Tibial nerve (tissue), 4 donors: ENCODE results near the gene LYPD4. TPM values are rescaled to one million over a fixed set of nuclear protein-coding genes. Genes with fewer than 3 reads are reported as not detected.

Source experiments
- DNase-seq, 2 donors: peaks; one replicate each; pipeline ENCODE4 v3.0.0-alpha.2; 2019; ENCODE audit warnings: low spot score in 2 of 2
- H3K27ac ChIP-seq, 4 donors: fragments of 200-600 bp; sonication (generic) in 3 of 4; one replicate each; pipeline ENCODE4 v1.5.1; 2017 to 2019; ENCODE audit warnings: mild to moderate bottlenecking in 1 of 4
- H3K27me3 ChIP-seq, 2 donors: fragments of 200-600 bp; sonication (generic) in 1 of 2; one replicate each; pipeline versions ENCODE4 v1.5.1 to v1.6.0; 2017 to 2019
- H3K36me3 ChIP-seq, 3 donors: fragments of 200-600 bp; sonication (generic); one replicate each; pipeline ENCODE4 v1.5.1; 2018 to 2019
- H3K4me1 ChIP-seq, 4 donors: fragments of 200-600 bp; sonication (generic) in 3 of 4; one replicate each; pipeline ENCODE4 v1.5.1; 2017 to 2019
- H3K4me3 ChIP-seq, 4 donors: fragments of 200-600 bp; sonication (generic) in 3 of 4; one replicate each; pipeline ENCODE4 v1.5.1; 2017 to 2019; ENCODE audit warnings: mild to moderate bottlenecking in 1 of 4, moderate library complexity in 1 of 4
- H3K9me3 ChIP-seq, 4 donors: fragments of 200-600 bp; sonication (generic) in 3 of 4; one replicate each; pipeline ENCODE4 v1.5.1; 2017 to 2019
- CTCF ChIP-seq, 5 experiments: fragments of 200-600 bp in 3 of 5; fragments of 450-650 bp in 2 of 5; sonication (generic) in 3 of 5; IDR thresholded peaks; one replicate each; pipeline ENCODE4 v1.5.1; 2016 to 2019; ENCODE audit warnings: antibody characterized with exemption in 5 of 5, mild to moderate bottlenecking in 3 of 5, moderate library complexity in 2 of 5
- EP300 ChIP-seq, 2 donors: sonication (generic); formaldehyde crosslinking; IDR thresholded peaks; one replicate each; pipeline ENCODE4 v1.6.1; 2017; ENCODE audit warnings: antibody characterized with exemption in 2 of 2, mild to moderate bottlenecking in 1 of 2
- POLR2A ChIP-seq, 2 donors: fragments of 450-650 bp; IDR thresholded peaks; one replicate each; pipeline ENCODE4 v1.6.1; 2017; ENCODE audit warnings: antibody characterized with exemption in 2 of 2, mild to moderate bottlenecking in 2 of 2, moderate library complexity in 2 of 2
- WGBS, 2 donors: methylation state at CpG; one replicate each; pipeline ENCODE4 v1.1.5; 2018; 5-methylcytosine and 5-hydroxymethylcytosine counted together
- total RNA-seq, 4 donors: library from RNA; depleted of rRNA; stranded (reverse); fragments of >200 nt; gene quantifications; one replicate each; pipeline ENCODE4 v1.1.0, GENCODE V29; 2016

Gene LYPD4
- total RNA-seq, 4 donors from 2014 or later = not detected

DNA sequence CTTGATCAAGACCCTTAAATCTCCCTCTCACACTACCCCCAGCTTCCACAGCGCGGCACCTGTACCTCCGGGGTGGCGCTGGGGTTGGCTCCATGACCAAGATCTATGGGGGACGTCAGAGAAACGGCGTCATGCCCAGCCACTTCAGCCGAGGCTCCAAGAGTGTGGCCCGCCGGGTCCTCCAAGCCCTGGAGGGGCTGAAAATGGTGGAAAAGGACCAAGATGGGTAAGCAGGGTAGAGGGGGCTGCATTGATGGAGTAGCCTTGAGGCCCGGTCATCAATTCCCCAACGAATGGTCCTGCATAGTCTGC lies 24.5 kb upstream of the LYPD4 start:
- 82 to 86% methylated on average over 12 of the region's 12 CpGs for WGBS, 2 donors
- TF ChIP-seq EP300 (IDR thresholded peaks at IDR 0.05) = no peak
- TF ChIP-seq POLR2A (IDR thresholded peaks at IDR 0.05) = no peak
- TF ChIP-seq CTCF (IDR thresholded peaks at IDR 0.05) = no peak
- H3K4me1 ChIP-seq = peaks cover 0 to 35% (median 8%) of the 10 kb centered on the region in 4 donors
- peaks cover 0 to 88% (median 8%) of the 10 kb centered on the region in 3 donors for H3K36me3 ChIP-seq
- no peak overlapping the region for H3K4me3 ChIP-seq
- no peak overlapping the region for H3K27ac ChIP-seq
- H3K27me3 ChIP-seq = no peaks in the 10 kb centered on the region
- H3K9me3 ChIP-seq = no peaks in the 10 kb centered on the region
- no peak for DNase-seq

DNA sequence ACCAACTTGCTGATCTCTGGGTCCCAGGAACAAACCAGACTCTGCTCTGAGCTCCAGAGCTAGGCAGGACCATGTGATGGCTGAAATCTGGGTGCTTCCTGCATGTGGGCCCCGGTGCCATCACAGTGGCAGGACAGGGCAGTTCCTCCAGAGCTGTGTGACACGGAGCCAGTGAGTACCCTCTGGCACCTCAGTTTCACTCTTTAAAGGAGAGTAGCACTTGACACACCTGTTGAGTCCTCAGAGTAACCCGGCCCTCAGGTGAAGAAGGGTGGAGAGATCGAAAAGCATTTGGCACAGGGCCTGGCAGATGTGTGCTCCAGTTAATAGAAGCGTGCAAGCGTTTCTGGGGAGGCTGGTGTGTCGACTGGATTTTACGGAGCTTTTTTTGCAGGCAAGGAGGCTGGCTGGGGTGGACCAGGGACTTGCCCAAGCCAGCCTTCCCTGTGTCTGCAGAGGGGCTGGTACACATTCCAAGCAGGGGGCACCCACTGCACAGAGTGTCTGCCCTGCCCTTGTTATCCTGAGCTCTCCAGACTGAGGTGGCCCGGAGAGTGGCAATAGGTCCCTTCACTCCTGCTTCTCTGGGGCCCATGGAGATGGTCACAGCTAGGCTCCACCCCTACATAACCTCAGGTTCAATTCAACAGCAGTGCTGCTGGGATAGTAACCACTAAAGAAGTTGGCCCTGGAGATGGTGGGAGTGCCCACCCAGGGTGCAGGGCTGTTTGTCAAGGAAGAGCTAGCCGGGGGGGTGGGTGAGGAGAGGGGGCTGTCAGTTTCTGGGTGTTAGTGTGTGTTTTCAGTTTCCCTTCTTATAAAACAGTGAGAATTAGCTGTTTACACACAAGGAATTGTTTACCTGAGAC lies 23.9 kb upstream of the LYPD4 start:
- DNase-seq = no peak
- H3K27ac ChIP-seq = no peak overlapping the region
- H3K27me3 ChIP-seq = no peaks in the 10 kb centered on the region
- 80 to 88% methylated on average over 10 of the region's 10 CpGs for WGBS, 2 donors
- H3K9me3 ChIP-seq = no peaks in the 10 kb centered on the region
- H3K36me3 ChIP-seq = peaks cover 0 to 94% (median 8%) of the 10 kb centered on the region in 3 donors
- H3K4me3 ChIP-seq = no peak overlapping the region
- TF ChIP-seq CTCF (IDR thresholded peaks at IDR 0.05) = no peak
- no peak for TF ChIP-seq POLR2A (IDR thresholded peaks at IDR 0.05)
- no peak for TF ChIP-seq EP300 (IDR thresholded peaks at IDR 0.05)
- H3K4me1 ChIP-seq = peaks cover 0 to 39% (median 11%) of the 10 kb centered on the region in 4 donors

DNA sequence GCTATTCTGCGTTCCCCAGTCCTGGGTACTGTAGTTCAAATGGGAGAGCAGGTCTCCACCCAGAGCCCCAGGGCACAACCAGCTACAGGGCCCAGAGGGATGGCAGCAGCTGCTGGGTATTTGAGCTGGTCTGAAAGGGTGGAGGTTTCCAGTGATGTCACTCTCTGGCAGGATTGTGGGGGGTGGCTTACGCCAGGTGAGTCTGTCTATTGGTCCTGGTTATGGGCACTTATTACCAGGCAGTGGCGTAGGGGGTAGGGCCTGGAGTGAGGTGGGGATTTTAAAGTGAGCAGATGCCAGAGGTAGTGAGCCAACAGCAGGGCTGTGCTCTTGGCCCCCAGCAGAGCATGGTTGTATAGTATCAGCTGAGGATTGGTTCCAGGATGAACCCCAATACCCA lies 21.8 kb upstream of the LYPD4 start:
- peaks cover 0 to 60% (median 25%) of the 10 kb centered on the region in 4 donors for H3K4me1 ChIP-seq
- 89 to 96% methylated on average over 3 of the region's 3 CpGs for WGBS, 2 donors
- H3K27ac ChIP-seq = no peak overlapping the region
- TF ChIP-seq POLR2A (IDR thresholded peaks at IDR 0.05) = no peak
- TF ChIP-seq EP300 (IDR thresholded peaks at IDR 0.05) = no peak
- TF ChIP-seq CTCF (IDR thresholded peaks at IDR 0.05) = no peak
- H3K36me3 ChIP-seq = peaks cover 0 to 95% (median 8%) of the 10 kb centered on the region in 3 donors
- H3K4me3 ChIP-seq = no peak overlapping the region
- DNase-seq = no peak
- no peaks in the 10 kb centered on the region for H3K9me3 ChIP-seq
- no peaks in the 10 kb centered on the region for H3K27me3 ChIP-seq

DNA sequence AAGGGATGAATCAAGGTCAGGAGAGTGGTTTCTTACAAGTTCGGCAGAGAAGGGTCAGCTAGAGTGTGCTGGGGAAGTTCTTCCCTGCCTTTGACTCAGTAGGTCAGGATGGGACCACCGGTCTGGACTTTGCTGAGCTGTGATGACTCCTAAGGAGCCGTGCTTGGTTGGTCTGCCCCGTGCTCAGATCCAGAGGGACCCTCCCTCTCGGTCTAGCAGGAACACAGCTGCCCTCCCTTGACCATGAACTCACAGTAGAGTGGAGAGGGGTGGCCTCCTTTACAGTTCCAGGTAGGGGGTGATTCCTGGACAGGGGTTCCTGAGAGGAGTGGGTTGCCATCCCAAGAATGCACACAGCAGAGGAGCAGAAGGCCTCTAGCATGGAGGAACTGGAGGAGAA lies 19.9 kb upstream of the LYPD4 start:
- Histone ChIP-seq H3K27ac (no peak overlapping the region), H3K36me3 (peaks cover 0 to 80% (median 2%) of the 10 kb centered on the region in 3 donors), H3K4me3 (no peak overlapping the region), H3K27me3 (no peaks in the 10 kb centered on the region), H3K9me3 (no peaks in the 10 kb centered on the region), H3K4me1 (peaks cover 3 to 57% (median 30%) of the 10 kb centered on the region in 4 donors)
- TF ChIP-seq CTCF (IDR thresholded peaks at IDR 0.05) (no peak), EP300 (IDR thresholded peaks at IDR 0.05) (no peak), POLR2A (IDR thresholded peaks at IDR 0.05) (no peak)
- no peak for DNase-seq
- WGBS, 2 donors = 76 to 87% methylated on average over 5 of the region's 5 CpGs

DNA sequence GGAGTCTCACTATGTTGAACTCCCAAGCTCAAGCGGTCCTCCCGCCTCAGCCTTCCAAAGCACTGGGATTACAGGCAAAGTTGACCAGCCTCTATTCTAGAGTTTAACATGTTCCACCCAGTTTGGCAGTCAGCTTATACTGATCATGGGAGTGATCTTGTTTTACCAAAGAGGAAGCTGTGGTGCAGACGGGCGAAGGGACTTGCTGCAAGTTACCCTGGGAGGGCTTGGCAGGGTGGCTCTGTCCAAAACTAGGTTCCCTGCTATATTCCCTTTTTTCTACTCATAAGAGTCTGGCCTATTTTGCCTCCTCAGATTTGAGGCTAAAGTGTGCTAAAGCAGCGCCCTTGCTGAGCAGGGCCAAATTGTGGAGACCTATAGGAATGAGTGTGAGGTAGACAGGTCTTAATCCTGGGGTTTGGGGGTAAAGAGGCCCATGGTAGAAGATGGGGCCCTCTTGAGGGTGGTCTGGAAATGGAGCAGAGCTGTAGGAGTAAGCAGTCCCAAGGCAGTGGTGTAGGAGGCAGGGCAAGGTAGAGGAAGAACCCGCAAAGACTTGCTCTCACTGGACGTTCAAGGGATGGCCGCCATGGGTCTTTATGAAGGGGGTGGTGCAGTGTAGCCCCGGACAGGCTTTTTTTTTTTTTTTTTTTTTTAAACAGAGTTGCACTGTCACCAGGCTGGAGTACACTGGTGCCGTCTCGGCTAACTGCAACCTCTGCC lies 18.9 kb upstream of the LYPD4 start:
- WGBS, 2 donors = 80 to 85% methylated on average over 11 of the region's 11 CpGs
- Histone ChIP-seq H3K27ac (no peak overlapping the region), H3K4me3 (no peak overlapping the region), H3K4me1 (peaks cover 3 to 62% (median 32%) of the 10 kb centered on the region in 4 donors), H3K9me3 (no peaks in the 10 kb centered on the region), H3K36me3 (peaks cover 0 to 70% (median 0%) of the 10 kb centered on the region in 3 donors), H3K27me3 (no peaks in the 10 kb centered on the region)
- DNase-seq = no peak
- no peak for TF ChIP-seq EP300 (IDR thresholded peaks at IDR 0.05)
- TF ChIP-seq CTCF (IDR thresholded peaks at IDR 0.05) = no peak
- TF ChIP-seq POLR2A (IDR thresholded peaks at IDR 0.05) = no peak
